Dendritic cell treated with granulocyte-macrophage colony-stimulating factor and Interleukin-4, amounts not matched to agents 40 ng/mL and 50 ng/mL, for 4 days (primary cell): ENCODE measurements around the gene TPR.
A peak's percentile ranks its signal among the peaks of the same experiment; 100 is the strongest.
"Not testable (repeated sequence)": the region's sequence is repeated elsewhere in the genome, so short reads cannot be mapped to it uniquely, and the experiment has no call there.

Experiments
- H3K27ac Mint-ChIP-seq: one replicate; pipeline ENCODE4 v1.8.0; 2022; ENCODE audit warnings: mild to moderate bottlenecking, mixed read lengths
- H3K27me3 Mint-ChIP-seq: one replicate; pipeline ENCODE4 v1.8.0; 2022; ENCODE audit warnings: mild to moderate bottlenecking, mixed read lengths
- H3K36me3 Mint-ChIP-seq: one replicate; pipeline ENCODE4 v1.8.0; 2022; ENCODE audit warnings: low read depth, mixed read lengths
- H3K4me1 Mint-ChIP-seq: one replicate; pipeline ENCODE4 v1.8.0; 2022; ENCODE audit warnings: low read depth, mixed read lengths
- H3K4me3 Mint-ChIP-seq: one replicate; pipeline ENCODE4 v1.8.0; 2022; ENCODE audit warnings: mild to moderate bottlenecking, moderate library complexity, mixed read lengths
- H3K9me3 Mint-ChIP-seq: one replicate; pipeline ENCODE4 v1.8.0; 2022; ENCODE audit warnings: mixed read lengths
- intact Hi-C: fragments of 100-400 bp; cut with micrococcal nuclease; formaldehyde crosslinking; loops from one replicate; pipeline ENCODE4 v1.15.0; 2022

TPR gene

GRCh38 chr1:186375152-186375928 lies at the start of gene TPR, which contains the start of gene ODR4:
Gene TPR (minus strand): TSS chr1:186375253. CDS start chr1:186375028, 225 bp downstream.
Gene ODR4 (plus strand): TSS chr1:186375838. CDS start chr1:186379786, 3,948 bp downstream.
- peak within 1 kb of the TSS; percentile 99 for H3K4me3 Mint-ChIP-seq
- intact Hi-C loops: no loop called here
- H3K36me3 Mint-ChIP-seq: peaks cover 58% of the 10 kb centered on the region
- H3K9me3 Mint-ChIP-seq: no peaks in the 10 kb centered on the region
- peaks cover 11% of the 10 kb centered on the region for H3K4me1 Mint-ChIP-seq
- no peaks in the 10 kb centered on the region for H3K27me3 Mint-ChIP-seq
- peak within 1 kb of the TSS; percentile 97 for H3K27ac Mint-ChIP-seq

GRCh38 chr1:186424539-186424938 lies 49.5 kb upstream of the TPR start:
- no peaks in the 10 kb centered on the region for H3K9me3 Mint-ChIP-seq
- H3K27ac Mint-ChIP-seq: no peak overlapping the region
- no peaks in the 10 kb centered on the region for H3K27me3 Mint-ChIP-seq
- H3K4me1 Mint-ChIP-seq: peaks cover 8% of the 10 kb centered on the region
- H3K36me3 Mint-ChIP-seq: peaks cover 12% of the 10 kb centered on the region
- intact Hi-C loops: no loop called here
- no peak overlapping the region for H3K4me3 Mint-ChIP-seq

GRCh38 chr1:186421446-186421845 lies 46.4 kb upstream of the TPR start:
- no peaks in the 10 kb centered on the region for H3K9me3 Mint-ChIP-seq
- no peak overlapping the region for H3K27ac Mint-ChIP-seq
- no peak overlapping the region for H3K4me3 Mint-ChIP-seq
- H3K4me1 Mint-ChIP-seq: no peaks in the 10 kb centered on the region
- intact Hi-C loops: no loop called here
- peaks cover 22% of the 10 kb centered on the region for H3K36me3 Mint-ChIP-seq
- H3K27me3 Mint-ChIP-seq: no peaks in the 10 kb centered on the region

- intact Hi-C loops: no loop called here
- Mint-ChIP-seq H3K9me3 (no peaks in the 10 kb centered on the region), H3K4me1 (no peaks in the 10 kb centered on the region), H3K27ac (no peak overlapping the region), H3K36me3 (peaks cover 22% of the 10 kb centered on the region), H3K4me3 (no peak overlapping the region), H3K27me3 (no peaks in the 10 kb centered on the region)
These were observed 45.9 kb upstream of the TPR start for GRCh38 chr1:186420923-186421322.

- Mint-ChIP-seq H3K4me1 (no peaks in the 10 kb centered on the region), H3K4me3 (no peak overlapping the region), H3K9me3 (no peaks in the 10 kb centered on the region), H3K36me3 (peaks cover 22% of the 10 kb centered on the region), H3K27ac (no peak overlapping the region), H3K27me3 (no peaks in the 10 kb centered on the region)
- intact Hi-C loops: no loop called here
These were observed 45.3 kb upstream of the TPR start for GRCh38 chr1:186420311-186420710.

- Mint-ChIP-seq H3K9me3 (no peaks in the 10 kb centered on the region), H3K27ac (no peak overlapping the region), H3K36me3 (peaks cover 22% of the 10 kb centered on the region), H3K27me3 (no peaks in the 10 kb centered on the region), H3K4me1 (no peaks in the 10 kb centered on the region), H3K4me3 (no peak overlapping the region)
- intact Hi-C loops: no loop called here
These were observed 43.5 kb upstream of the TPR start for GRCh38 chr1:186418503-186418902.

DNA sequence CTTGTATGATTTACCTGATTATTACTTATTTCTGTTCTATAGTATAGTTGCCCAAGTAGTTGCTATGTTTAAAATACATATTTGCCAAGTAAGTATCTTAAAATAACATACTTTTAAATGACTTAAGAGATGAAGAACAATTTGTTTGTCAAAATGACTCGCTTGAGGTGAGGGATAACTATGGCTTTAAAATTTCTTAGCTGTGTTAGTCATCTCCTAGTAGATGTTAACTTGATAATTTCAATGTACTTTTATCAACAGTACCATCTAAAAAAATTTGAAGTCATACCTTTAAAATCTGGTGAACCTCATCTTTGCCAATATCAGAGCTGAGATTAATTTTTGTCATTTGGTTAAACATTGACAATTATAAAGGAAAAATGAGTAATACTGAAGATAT lies 38.3 kb upstream of the TPR start:
- H3K4me1 Mint-ChIP-seq: no peaks in the 10 kb centered on the region
- peaks cover 6% of the 10 kb centered on the region for H3K36me3 Mint-ChIP-seq

GRCh38 chr1:186409091-186409490 lies 34.0 kb upstream of the TPR start:
- Mint-ChIP-seq H3K27me3 (no peaks in the 10 kb centered on the region), H3K36me3 (peaks cover 38% of the 10 kb centered on the region), H3K4me3 (no peak overlapping the region), H3K4me1 (no peaks in the 10 kb centered on the region), H3K27ac (no peak overlapping the region), H3K9me3 (no peaks in the 10 kb centered on the region)
- intact Hi-C loops: loop anchor here (5.0 to 10.0 kb wide), 3 partner anchors 196 to 578 kb away; partner anchors contain the start of gene PTGS2

More for the DNA sequence above, 38.3 kb upstream of the TPR start:
- Mint-ChIP-seq H3K27ac (no peak overlapping the region), H3K4me3 (no peak overlapping the region), H3K9me3 (no peaks in the 10 kb centered on the region), H3K27me3 (no peaks in the 10 kb centered on the region)
- intact Hi-C loops: no loop called here

GRCh38 chr1:186404454-186405051 lies 29.5 kb upstream of the TPR start:
- no peak overlapping the region for H3K4me3 Mint-ChIP-seq
- no peaks in the 10 kb centered on the region for H3K4me1 Mint-ChIP-seq
- H3K9me3 Mint-ChIP-seq: no peaks in the 10 kb centered on the region
- no peaks in the 10 kb centered on the region for H3K27me3 Mint-ChIP-seq
- intact Hi-C loops: loop anchor here (5.0 to 10.0 kb wide), 3 partner anchors 200 to 583 kb away; partner anchors contain the start of gene PTGS2
- peaks cover 63% of the 10 kb centered on the region for H3K36me3 Mint-ChIP-seq
- no peak overlapping the region for H3K27ac Mint-ChIP-seq

GRCh38 chr1:186403632-186404031 lies 28.6 kb upstream of the TPR start:
- intact Hi-C loops: loop anchor here (10.0 kb wide), 2 partner anchors 201 to 281 kb away; partner anchors contain the start of gene PTGS2
- Mint-ChIP-seq H3K4me3 (no peak overlapping the region), H3K4me1 (no peaks in the 10 kb centered on the region), H3K27me3 (no peaks in the 10 kb centered on the region), H3K9me3 (no peaks in the 10 kb centered on the region), H3K36me3 (peaks cover 70% of the 10 kb centered on the region), H3K27ac (no peak overlapping the region)

GRCh38 chr1:186401446-186401845 lies 26.4 kb upstream of the TPR start:
- peaks cover 66% of the 10 kb centered on the region for H3K36me3 Mint-ChIP-seq
- not testable (repeated sequence) for H3K4me3 Mint-ChIP-seq, H3K27me3 Mint-ChIP-seq, H3K9me3 Mint-ChIP-seq, H3K4me1 Mint-ChIP-seq, H3K27ac Mint-ChIP-seq
- intact Hi-C loops: loop anchor here (10.0 kb wide), 2 partner anchors 203 to 283 kb away; partner anchors contain the start of gene PTGS2

- not testable (repeated sequence) for H3K27ac Mint-ChIP-seq, H3K4me3 Mint-ChIP-seq, H3K9me3 Mint-ChIP-seq, H3K4me1 Mint-ChIP-seq, H3K27me3 Mint-ChIP-seq
- intact Hi-C loops: loop anchor here (5.0 kb wide), 1 partner anchor 35 kb away; no protein-coding TSS in a partner anchor
- H3K36me3 Mint-ChIP-seq: peaks cover 74% of the 10 kb centered on the region
These were observed 17.7 kb upstream of the TPR start for GRCh38 chr1:186392711-186393110.

DNA sequence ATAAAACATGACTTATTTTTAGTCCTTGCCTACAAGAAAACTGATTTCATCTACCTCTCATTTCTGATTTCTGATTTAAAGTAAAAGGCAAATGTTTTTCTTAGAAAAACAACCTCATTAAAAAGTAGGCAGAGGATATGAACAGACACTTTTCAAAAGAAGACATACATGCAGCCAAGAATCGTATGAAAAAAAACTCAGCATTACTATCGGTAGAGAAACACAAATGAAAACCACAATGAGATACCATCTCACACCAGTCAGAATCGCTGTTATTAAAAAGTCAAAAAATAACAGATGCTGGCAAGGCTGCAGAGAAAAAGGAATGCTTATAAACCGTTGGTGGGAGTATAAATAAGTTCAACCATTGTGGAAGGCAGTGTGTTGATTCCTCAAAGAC lies 16.8 kb upstream of the TPR start:
- Mint-ChIP-seq H3K27ac (no peak overlapping the region), H3K36me3 (peaks cover 66% of the 10 kb centered on the region), H3K9me3 (no peaks in the 10 kb centered on the region), H3K27me3 (no peaks in the 10 kb centered on the region), H3K4me1 (no peaks in the 10 kb centered on the region), H3K4me3 (no peak overlapping the region)
- intact Hi-C loops: loop anchor here (5.0 kb wide), 1 partner anchor 35 kb away; no protein-coding TSS in a partner anchor

GRCh38 chr1:186390925-186391324 lies 15.9 kb upstream of the TPR start:
- Mint-ChIP-seq H3K36me3 (peaks cover 58% of the 10 kb centered on the region), H3K27me3 (no peaks in the 10 kb centered on the region)
- intact Hi-C loops: loop anchor here (5.0 kb wide), 1 partner anchor 34 kb away; no protein-coding TSS in a partner anchor

More at GRCh38 chr1:186390925-186391324, 15.9 kb upstream of the TPR start:
- Mint-ChIP-seq H3K4me1 (no peaks in the 10 kb centered on the region), H3K27ac (no peak overlapping the region), H3K4me3 (no peak overlapping the region), H3K9me3 (no peaks in the 10 kb centered on the region)
